Fibroblast of lung (primary cell): ENCODE measurements around the gene OPN1SW. TPM values are rescaled to one million over a fixed set of nuclear protein-coding genes. Genes with fewer than 3 reads are reported as not detected.

Experiments used
- DNase-seq, 2 donors: peaks; one replicate each; pipeline versions ENCODE4 v3.0.0 to v3.0.0-alpha.2; 2010; ENCODE audit warnings: low read depth in 2 of 2
- H2AFZ ChIP-seq: 2 replicates; pipeline ENCODE4 v1.5.1; 2012; ENCODE audit warnings: low read length, control low read depth, inconsistent platforms
- H3K27ac ChIP-seq: 2 replicates; pipeline ENCODE4 v1.5.1; 2011; ENCODE audit warnings: low read length, control low read depth; ENCODE audit not compliant: insufficient read depth
- H3K27me3 ChIP-seq: 2 replicates; pipeline ENCODE4 v1.5.1; 2011; ENCODE audit warnings: mild to moderate bottlenecking, low read length; ENCODE audit not compliant: control insufficient read depth, insufficient read depth
- H3K36me3 ChIP-seq: 2 replicates; pipeline ENCODE4 v1.5.1; 2011; ENCODE audit warnings: low read length; ENCODE audit not compliant: control insufficient read depth, insufficient read depth
- H3K4me1 ChIP-seq: 2 replicates; pipeline ENCODE4 v1.5.1; 2011; ENCODE audit warnings: low read length; ENCODE audit not compliant: control insufficient read depth, insufficient read depth; ENCODE audit errors: extremely low read depth
- H3K4me2 ChIP-seq: 2 replicates; pipeline ENCODE4 v1.5.1; 2011; ENCODE audit warnings: low read length, control low read depth; ENCODE audit not compliant: insufficient read depth; ENCODE audit errors: extremely low read depth
- H3K4me3 ChIP-seq, 4 experiments: fragments of 200-600 bp in 1 of 4; sonication (generic) in 1 of 4; replicated peaks in 1 of 4; 2 replicates each; pipeline ENCODE4 v1.5.1; 2011 to 2016; ENCODE audit warnings: low read length in 4 of 4, low read depth in 3 of 4, mild to moderate bottlenecking in 3 of 4, control low read depth in 2 of 4, inconsistent platforms in 1 of 4, mixed read lengths in 1 of 4; ENCODE audit not compliant: insufficient read depth in 1 of 4; ENCODE audit errors: control extremely low read depth in 1 of 4
- H3K79me2 ChIP-seq: 2 replicates; pipeline ENCODE4 v1.5.1; 2012; ENCODE audit warnings: mild to moderate bottlenecking, low read length, inconsistent platforms; ENCODE audit not compliant: control insufficient read depth, insufficient read depth
- H3K9ac ChIP-seq: 2 replicates; pipeline ENCODE4 v1.5.1; 2011; ENCODE audit warnings: mild to moderate bottlenecking, low read length, control low read depth; ENCODE audit not compliant: insufficient read depth
- H3K9me3 ChIP-seq: 2 replicates; pipeline ENCODE4 v1.5.1; 2012; ENCODE audit warnings: low read depth, low read length; ENCODE audit not compliant: control insufficient read depth, insufficient read depth
- H4K20me1 ChIP-seq: 2 replicates; pipeline ENCODE4 v1.5.1; 2011; ENCODE audit warnings: low read length; ENCODE audit not compliant: control insufficient read depth, insufficient read depth; ENCODE audit errors: extremely low read depth
- EZH2 ChIP-seq: IDR thresholded peaks from 2 replicates; pipeline ENCODE4 v1.5.1; 2012; ENCODE audit warnings: low read length, control low read depth, mild to moderate bottlenecking; ENCODE audit errors: missing control alignments
- polyA plus RNA-seq, 2 donors: library from polyadenylated mRNA; depleted of rRNA in 1 of 2; stranded (reverse) in 1 of 2; unstranded in 1 of 2; fragments of >200 nt; gene quantifications; 2 replicates each; pipeline ENCODE4 v1.2.1, GENCODE V29; 2011 to 2012; ENCODE audit warnings: missing spikeins in 1 of 2
- total RNA-seq: library from RNA; depleted of rRNA; stranded (reverse); fragments of >200 nt; gene quantifications from 2 replicates; pipeline ENCODE4 v1.2.1, GENCODE V29; 2014
- TF ChIP-seq, protein P1 (sequence below), 2 donors: IDR thresholded peaks in 1 of 2; conservative IDR thresholded peaks in 1 of 2; 1 replicate in 1 of 2; 2 replicates in 1 of 2; pipeline ENCODE4 v1.5.1; 2011 to 2012; ENCODE audit warnings: low read length in 2 of 2, control low read depth in 1 of 2, inconsistent platforms in 1 of 2, low read depth in 1 of 2, mild to moderate bottlenecking in 1 of 2

Gene OPN1SW
- total and polyA plus RNA-seq, 2 donors (not counting 1 experiment from before 2014, with no cell fraction given) = not detected

GRCh38 chr7:128726059-128726736 lies 49.4 kb downstream of the OPN1SW start:
- H3K4me3 ChIP-seq = no peak overlapping the region
- no peaks in the 10 kb centered on the region for H3K79me2 ChIP-seq
- H3K9me3 ChIP-seq = no peaks in the 10 kb centered on the region
- TF ChIP-seq EZH2 = no peak
- TF ChIP-seq, protein P1, sequence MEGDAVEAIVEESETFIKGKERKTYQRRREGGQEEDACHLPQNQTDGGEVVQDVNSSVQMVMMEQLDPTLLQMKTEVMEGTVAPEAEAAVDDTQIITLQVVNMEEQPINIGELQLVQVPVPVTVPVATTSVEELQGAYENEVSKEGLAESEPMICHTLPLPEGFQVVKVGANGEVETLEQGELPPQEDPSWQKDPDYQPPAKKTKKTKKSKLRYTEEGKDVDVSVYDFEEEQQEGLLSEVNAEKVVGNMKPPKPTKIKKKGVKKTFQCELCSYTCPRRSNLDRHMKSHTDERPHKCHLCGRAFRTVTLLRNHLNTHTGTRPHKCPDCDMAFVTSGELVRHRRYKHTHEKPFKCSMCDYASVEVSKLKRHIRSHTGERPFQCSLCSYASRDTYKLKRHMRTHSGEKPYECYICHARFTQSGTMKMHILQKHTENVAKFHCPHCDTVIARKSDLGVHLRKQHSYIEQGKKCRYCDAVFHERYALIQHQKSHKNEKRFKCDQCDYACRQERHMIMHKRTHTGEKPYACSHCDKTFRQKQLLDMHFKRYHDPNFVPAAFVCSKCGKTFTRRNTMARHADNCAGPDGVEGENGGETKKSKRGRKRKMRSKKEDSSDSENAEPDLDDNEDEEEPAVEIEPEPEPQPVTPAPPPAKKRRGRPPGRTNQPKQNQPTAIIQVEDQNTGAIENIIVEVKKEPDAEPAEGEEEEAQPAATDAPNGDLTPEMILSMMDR (conservative IDR thresholded peaks at IDR 0.05 in 1 of 2, IDR thresholded peaks at IDR 0.05 in 1 of 2; ENCODE audit: low read depth in 1 of 2, low read length in 2 of 2) = no peak
- H4K20me1 ChIP-seq = no peaks in the 10 kb centered on the region
- no peaks in the 10 kb centered on the region for H3K36me3 ChIP-seq
- H3K4me1 ChIP-seq = peaks cover 3% of the 10 kb centered on the region
- H2AFZ ChIP-seq = no peak overlapping the region
- peaks cover 2% of the 10 kb centered on the region for H3K27me3 ChIP-seq
- no peak overlapping the region for H3K9ac ChIP-seq
- H3K4me2 ChIP-seq = no peak overlapping the region
- no peak for DNase-seq
- H3K27ac ChIP-seq = no peak overlapping the region

DNA sequence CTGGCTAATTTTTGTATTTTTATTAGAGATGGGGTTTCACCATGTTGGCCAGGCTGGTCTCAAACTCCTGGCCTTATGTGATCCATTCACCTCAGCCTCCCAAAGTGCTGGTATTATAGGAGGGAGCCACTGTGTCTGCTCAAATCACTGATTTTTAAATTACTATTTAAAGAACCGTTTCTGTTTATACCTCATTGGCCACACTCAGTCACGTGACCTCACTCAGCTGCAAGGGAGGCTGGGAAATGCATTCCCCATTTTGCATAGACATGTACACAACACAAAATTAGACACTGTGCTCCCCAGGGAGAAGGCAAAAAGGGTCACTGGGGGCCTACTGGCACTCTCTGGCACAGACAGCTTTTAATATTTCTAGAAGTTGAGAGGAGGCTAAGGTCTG lies 50.1 kb downstream of the OPN1SW start:
- DNase-seq = no peak
- no peaks in the 10 kb centered on the region for H3K79me2 ChIP-seq
- no peaks in the 10 kb centered on the region for H3K36me3 ChIP-seq
- TF ChIP-seq, protein P1 (conservative IDR thresholded peaks at IDR 0.05 in 1 of 2, IDR thresholded peaks at IDR 0.05 in 1 of 2; ENCODE audit: low read depth in 1 of 2, low read length in 2 of 2) = no peak
- TF ChIP-seq EZH2 = no peak
- no peak overlapping the region for H3K4me3 ChIP-seq
- H3K27ac ChIP-seq = no peak overlapping the region
- H2AFZ ChIP-seq = no peak overlapping the region
- peaks cover 2% of the 10 kb centered on the region for H3K27me3 ChIP-seq
- H3K4me2 ChIP-seq = no peak overlapping the region
- H3K9ac ChIP-seq = no peak overlapping the region
- H4K20me1 ChIP-seq = no peaks in the 10 kb centered on the region
- no peaks in the 10 kb centered on the region for H3K9me3 ChIP-seq
- peaks cover 3% of the 10 kb centered on the region for H3K4me1 ChIP-seq

DNA sequence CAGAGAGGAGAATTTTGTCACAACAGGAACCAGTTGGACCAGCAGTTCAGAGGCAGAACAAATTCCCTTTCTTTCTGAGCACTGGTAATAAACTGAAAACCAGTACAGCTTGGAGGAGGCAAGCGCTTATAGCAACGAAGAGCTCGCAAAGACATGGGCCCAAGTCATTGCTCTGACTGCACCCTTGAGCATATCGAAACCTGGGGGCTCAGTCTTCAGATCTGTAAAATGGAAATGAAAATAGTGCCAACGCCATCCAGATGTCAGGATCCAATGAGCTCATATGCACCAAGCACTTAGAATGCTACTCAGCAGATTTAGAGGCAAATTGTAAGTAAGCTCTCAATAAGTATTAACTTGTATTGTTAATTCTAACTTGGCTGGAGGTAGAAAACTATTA lies 50.9 kb downstream of the OPN1SW start:
- Histone ChIP-seq H3K4me3 (no peak overlapping the region), H3K27me3 (peaks cover 2% of the 10 kb centered on the region), H3K27ac (no peak overlapping the region), H3K9ac (no peak overlapping the region), H3K79me2 (no peaks in the 10 kb centered on the region), H2AFZ (no peak overlapping the region), H3K4me1 (peaks cover 3% of the 10 kb centered on the region), H3K9me3 (no peaks in the 10 kb centered on the region), H3K4me2 (no peak overlapping the region), H3K36me3 (no peaks in the 10 kb centered on the region), H4K20me1 (no peaks in the 10 kb centered on the region)
- TF ChIP-seq, protein P1 (conservative IDR thresholded peaks at IDR 0.05 in 1 of 2, IDR thresholded peaks at IDR 0.05 in 1 of 2; ENCODE audit: low read depth in 1 of 2, low read length in 2 of 2) = no peak
- TF ChIP-seq EZH2 = no peak
- DNase-seq = no peak

Other genes with a start within 250 kb of the OPN1SW start
- gene GARIN1A, start 103.5 kb downstream of the OPN1SW start, total RNA-seq = 0.51 and 1.5 TPM in 2 replicates
- gene GARIN1A, start 103.5 kb downstream of the OPN1SW start, polyA plus RNA-seq = 0.46 and 0.52 TPM in 2 replicates
- 538 and 636 TPM in 2 replicates for gene CALU, start 36.4 kb downstream of the OPN1SW start, total RNA-seq
- 835 and 1,372 TPM in 2 replicates for gene CALU, start 36.4 kb downstream of the OPN1SW start, polyA plus RNA-seq
- gene CCDC136, start 16.2 kb upstream of the OPN1SW start, total RNA-seq = 4.9 and 12.1 TPM in 2 replicates
- 8.3 and 11.8 TPM in 2 replicates for gene CCDC136, start 16.2 kb upstream of the OPN1SW start, polyA plus RNA-seq
- gene FLNC, start 54.6 kb upstream of the OPN1SW start, total RNA-seq = 106 and 191 TPM in 2 replicates
- 29.3 and 55.3 TPM in 2 replicates for gene FLNC, start 54.6 kb upstream of the OPN1SW start, polyA plus RNA-seq
- 124 and 128 TPM in 2 replicates for gene ATP6V1F, start 87.1 kb upstream of the OPN1SW start, total RNA-seq
- 167 and 243 TPM in 2 replicates for gene ATP6V1F, start 87.1 kb upstream of the OPN1SW start, polyA plus RNA-seq
- gene KCP, start 134.9 kb upstream of the OPN1SW start, total RNA-seq = 0.50 and 0.77 TPM in 2 replicates
- 0.08 TPM in 1 of 2 replicates, not detected in the other for gene KCP, start 134.9 kb upstream of the OPN1SW start, polyA plus RNA-seq
- gene IRF5, start 162.1 kb upstream of the OPN1SW start, total RNA-seq = 0.33 TPM in 1 of 2 replicates, not detected in the other
- gene IRF5, start 162.1 kb upstream of the OPN1SW start, polyA plus RNA-seq = 0.06 TPM in 1 of 2 replicates, not detected in the other